SU-DHL-6 (cell line): ENCODE data around the gene SYPL1.

ENCODE experiments used
- H2AFZ ChIP-seq: fragments of 200-600 bp; sonication (generic); 2 replicates; pipeline ENCODE4 v1.6.1; 2014; ENCODE audit warnings: low read depth, mild to moderate bottlenecking, moderate library complexity, mixed read lengths, antibody characterized with exemption, low read length; ENCODE audit not compliant: severe bottlenecking
- H3F3A ChIP-seq: fragments of 200-600 bp; shearing (Covaris generic); 2 replicates; pipeline ENCODE4 v1.6.0; 2016; ENCODE audit warnings: antibody characterized with exemption, mild to moderate bottlenecking; ENCODE audit not compliant: insufficient read depth
- H3K27ac ChIP-seq: fragments of 200-600 bp; sonication (generic); 2 replicates; pipeline ENCODE4 v1.5.1; 2016; ENCODE audit warnings: low read depth, mild to moderate bottlenecking, low read length, moderate library complexity, mixed read lengths
- H3K27me3 ChIP-seq: fragments of 200-600 bp; sonication (generic), shearing (Covaris generic); 2 replicates; pipeline ENCODE4 v1.6.0; 2014; ENCODE audit warnings: mild to moderate bottlenecking, low read length
- H3K36me3 ChIP-seq: fragments of 200-600 bp; sonication (generic); 2 replicates; pipeline ENCODE4 v1.6.1; 2014; ENCODE audit warnings: mild to moderate bottlenecking, low read length, mixed read lengths
- H3K4me2 ChIP-seq: fragments of 300-600, 200-600 bp; shearing (Covaris generic), sonication (generic); 2 replicates; pipeline ENCODE4 v1.6.0; 2014; ENCODE audit warnings: low read length, low read depth, mild to moderate bottlenecking; ENCODE audit not compliant: poor library complexity, severe bottlenecking
- H3K4me3 ChIP-seq: fragments of 200-600 bp; sonication (generic); 2 replicates; pipeline ENCODE4 v1.5.1; 2014; ENCODE audit warnings: antibody characterized with exemption, low read length, mild to moderate bottlenecking, mixed read lengths; ENCODE audit not compliant: insufficient read depth, poor library complexity, severe bottlenecking
- H3K79me2 ChIP-seq: fragments of 200-600 bp; sonication (generic); 2 replicates; pipeline ENCODE4 v1.6.1; 2014; ENCODE audit warnings: mild to moderate bottlenecking, low read length, moderate library complexity; ENCODE audit not compliant: insufficient read depth
- H3K9ac ChIP-seq: fragments of 200-600 bp; sonication (generic); 2 replicates; pipeline ENCODE4 v1.7.0; 2014; ENCODE audit warnings: mild to moderate bottlenecking, low read length
- H3K9me2 ChIP-seq: fragments of 200-600 bp; sonication (generic); replicated peaks from 2 replicates; pipeline ENCODE4 v1.6.1; 2014; ENCODE audit warnings: low read length; ENCODE audit not compliant: insufficient read depth
- H3K9me3 ChIP-seq: fragments of 200-600 bp; sonication (generic); 2 replicates; pipeline ENCODE4 v1.6.1; 2014; ENCODE audit warnings: low read length, mixed read lengths; ENCODE audit not compliant: insufficient read depth
- H4K20me1 ChIP-seq: fragments of 200-600 bp; sonication (generic); 2 replicates; pipeline ENCODE4 v1.6.1; 2014; ENCODE audit warnings: low read depth, mild to moderate bottlenecking, antibody characterized with exemption, low read length, moderate library complexity, mixed read lengths
- CTCF ChIP-seq: fragments of 200-600 bp; sonication (generic); IDR thresholded peaks from one replicate; pipeline ENCODE4 v1.5.1; 2017; ENCODE audit warnings: antibody characterized with exemption, mild to moderate bottlenecking, low read length, moderate library complexity; ENCODE audit not compliant: insufficient read depth, poor library complexity, severe bottlenecking
- EZH2phosphoT487 ChIP-seq: fragments of 200-600 bp; sonication (generic), shearing (Covaris generic); conservative IDR thresholded peaks from 2 replicates; pipeline ENCODE4 v1.6.1; 2018; ENCODE audit warnings: mild to moderate bottlenecking, antibody characterized with exemption, low read length, moderate library complexity, mixed read lengths

Gene SYPL1

DNA sequence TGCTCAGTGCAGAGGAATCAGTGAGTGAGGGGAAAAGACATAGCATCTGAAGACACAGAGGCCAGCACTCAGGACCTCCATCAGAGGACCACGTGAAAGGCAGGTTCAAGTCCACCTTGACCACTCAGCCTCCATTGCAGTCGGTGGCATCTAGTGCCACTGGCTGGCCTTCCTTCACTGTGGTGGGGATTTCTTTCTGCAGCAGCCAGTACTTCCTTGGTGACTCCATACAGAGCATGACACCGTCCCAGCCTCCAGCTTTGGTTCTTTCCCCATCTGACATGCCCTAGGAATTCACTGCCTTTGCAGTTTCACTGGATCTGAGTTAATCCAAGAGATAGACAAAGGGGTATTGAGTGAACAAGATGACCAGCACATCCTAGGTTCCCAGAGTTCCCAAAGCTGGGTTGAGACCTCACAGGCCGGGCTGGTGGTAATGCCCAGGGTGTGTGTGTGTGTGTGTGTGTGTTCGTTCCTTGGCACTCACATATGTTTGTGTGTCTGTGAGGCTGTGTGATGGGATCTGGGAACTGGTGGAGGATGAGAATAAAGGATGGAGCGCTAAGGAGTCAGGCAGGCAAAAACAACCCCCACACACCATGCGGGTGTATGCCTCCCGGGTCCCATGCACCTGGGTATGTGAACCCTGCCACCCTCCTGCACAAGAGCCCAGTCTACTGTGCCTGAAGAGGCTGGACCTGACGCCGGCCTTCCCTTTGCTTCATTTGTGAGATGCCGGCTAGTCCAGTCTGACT lies 57.8 kb downstream of the SYPL1 start:
- peaks cover 91% of the 10 kb centered on the region for H3F3A ChIP-seq
- H3K9me2 ChIP-seq = no peaks in the 10 kb centered on the region
- peak overlapping the region; percentile 63 for H3K4me3 ChIP-seq
- peaks cover 23% of the 10 kb centered on the region for H3K79me2 ChIP-seq
- no peaks in the 10 kb centered on the region for H3K9me3 ChIP-seq
- peak overlapping the region; percentile 97 for H3K27ac ChIP-seq
- peak overlapping the region; percentile 70 for H3K4me2 ChIP-seq
- peak overlapping the region; percentile 70 for H3K9ac ChIP-seq
- no peaks in the 10 kb centered on the region for H3K36me3 ChIP-seq
- H3K27me3 ChIP-seq = no peaks in the 10 kb centered on the region
- no peak for TF ChIP-seq EZH2phosphoT487
- no peak for TF ChIP-seq CTCF
- no peaks in the 10 kb centered on the region for H4K20me1 ChIP-seq
- H2AFZ ChIP-seq = no peak overlapping the region

DNA sequence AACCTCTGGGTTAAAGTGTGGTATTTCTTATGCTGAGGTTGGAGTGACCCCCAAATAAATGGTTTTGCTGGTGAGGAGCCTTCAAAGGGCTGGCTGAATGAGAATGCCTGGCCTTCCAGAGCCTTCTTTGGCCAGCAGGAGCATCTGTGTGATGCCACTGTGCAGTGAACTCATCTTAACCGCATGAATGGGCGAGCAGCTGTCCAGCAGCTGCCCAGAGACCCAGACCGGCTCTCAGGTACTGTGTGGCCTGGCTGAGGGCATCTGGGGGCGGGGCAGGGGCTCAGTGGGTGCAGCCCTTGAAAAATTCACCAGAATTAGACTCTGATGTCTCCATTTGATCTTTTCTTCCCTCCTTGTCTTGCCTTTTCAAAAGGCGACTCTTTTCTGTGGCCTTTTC lies 59.0 kb downstream of the SYPL1 start:
- Histone ChIP-seq H3K79me2 (peaks cover 18% of the 10 kb centered on the region; the same call in 1 of the 2 replicates), H3K9ac (peak overlapping the region; percentile 70), H3K36me3 (no peaks in the 10 kb centered on the region), H3K9me3 (no peaks in the 10 kb centered on the region), H2AFZ (no peak overlapping the region), H4K20me1 (no peaks in the 10 kb centered on the region), H3K27ac (peak overlapping the region; percentile 97), H3F3A (peaks cover 91% of the 10 kb centered on the region), H3K9me2 (no peaks in the 10 kb centered on the region), H3K4me2 (peak overlapping the region; percentile 70), H3K27me3 (no peaks in the 10 kb centered on the region), H3K4me3 (peak overlapping the region; percentile 63)
- TF ChIP-seq EZH2phosphoT487 (no peak), CTCF (no peak)

DNA sequence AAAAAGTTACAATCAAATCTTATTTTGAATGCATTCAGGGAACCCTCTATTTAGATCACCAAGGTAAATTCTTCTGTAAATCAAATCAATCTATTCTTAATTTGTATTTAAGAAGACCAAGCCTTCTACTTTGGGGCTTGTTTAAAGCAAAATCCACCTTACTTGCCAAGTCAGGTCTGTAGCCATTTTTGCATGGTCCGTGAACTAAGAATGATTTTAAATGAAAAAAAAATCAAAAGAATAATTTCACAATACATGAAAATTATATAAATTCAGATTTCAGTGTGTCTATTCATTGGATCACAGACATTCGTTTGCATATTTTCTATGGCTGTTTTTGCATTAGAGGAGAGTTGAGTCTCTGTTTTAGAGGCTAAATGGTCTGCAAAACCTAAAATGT lies 59.4 kb downstream of the SYPL1 start:
- Histone ChIP-seq H3K27me3 (no peaks in the 10 kb centered on the region), H3K4me3 (peak overlapping the region; percentile 4), H4K20me1 (no peaks in the 10 kb centered on the region), H3K79me2 (peaks cover 18% of the 10 kb centered on the region; the same call in 1 of the 2 replicates), H3K27ac (peak overlapping the region; percentile 97), H3K9me3 (no peaks in the 10 kb centered on the region), H3K9me2 (no peaks in the 10 kb centered on the region), H3K36me3 (no peaks in the 10 kb centered on the region), H3K4me2 (peak overlapping the region; percentile 70), H2AFZ (no peak overlapping the region), H3K9ac (peak overlapping the region; percentile 70), H3F3A (peaks cover 92% of the 10 kb centered on the region)
- TF ChIP-seq EZH2phosphoT487 = no peak
- no peak for TF ChIP-seq CTCF
